HepG2 (cell line): ENCODE results near the gene LLGL2. TPM values are rescaled to one million over a fixed set of nuclear protein-coding genes. Genes with fewer than 3 reads are reported as not detected.

Experiments used
- CAMTA2 ChIP-seq: sonication (generic); formaldehyde crosslinking; IDR thresholded peaks from 2 replicates; pipeline ENCODE4 v1.4.0; 2020; ENCODE audit warnings: mild to moderate bottlenecking, missing genetic modification reagents, borderline replicate concordance
- DMAP1 ChIP-seq: IDR thresholded peaks from 2 replicates; pipeline ENCODE4 v1.6.1; 2016
- ISL2 ChIP-seq: sonication (generic); formaldehyde crosslinking; IDR thresholded peaks from 2 replicates; pipeline ENCODE4 v1.5.0; 2020; ENCODE audit warnings: missing genetic modification reagents
- NFYB ChIP-seq: sonication (generic); formaldehyde crosslinking; IDR thresholded peaks from 2 replicates; pipeline ENCODE4 v1.4.0; 2020; ENCODE audit warnings: missing genetic modification reagents
- NFYC ChIP-seq: IDR thresholded peaks from 2 replicates; pipeline ENCODE4 v1.6.1; 2016; ENCODE audit warnings: missing genetic modification reagents, missing compliant biosample characterization
- ONECUT2 ChIP-seq: sonication (generic); formaldehyde crosslinking; IDR thresholded peaks from 2 replicates; pipeline ENCODE4 v1.4.0; 2020; ENCODE audit warnings: missing genetic modification reagents
- REST ChIP-seq, 2 experiments: IDR thresholded peaks; 2 replicates each; pipeline ENCODE4 v1.6.1; 2011 to 2012; ENCODE audit warnings: low read length in 2 of 2, borderline replicate concordance in 1 of 2, low read depth in 1 of 2, mild to moderate bottlenecking in 1 of 2, moderate library complexity in 1 of 2
- SMC3 ChIP-seq: IDR thresholded peaks from 2 replicates; pipeline ENCODE4 v1.6.1; 2011; ENCODE audit warnings: low read length, improper control_type of control experiment
- SSRP1 ChIP-seq: IDR thresholded peaks from 2 replicates; pipeline ENCODE4 v1.6.1; 2016; ENCODE audit warnings: control low read depth
- TEAD2 ChIP-seq: sonication (generic); formaldehyde crosslinking; IDR thresholded peaks from 2 replicates; pipeline ENCODE4 v1.9.0; 2021; ENCODE audit warnings: missing genetic modification reagents
- TFDP1 ChIP-seq: IDR thresholded peaks from 2 replicates; pipeline ENCODE4 v1.6.1; 2016; ENCODE audit warnings: missing compliant biosample characterization, missing genetic modification reagents, borderline replicate concordance
- ZNF10 ChIP-seq: sonication (generic); formaldehyde crosslinking; IDR thresholded peaks from 2 replicates; pipeline ENCODE4 v1.4.0; 2020; ENCODE audit warnings: mild to moderate bottlenecking, low read depth, missing genetic modification reagents, borderline replicate concordance
- ZNF468 ChIP-seq: sonication (generic); formaldehyde crosslinking; IDR thresholded peaks from 2 replicates; pipeline ENCODE4 v1.8.0; 2022; ENCODE audit warnings: mild to moderate bottlenecking, moderate library complexity, missing genetic modification reagents
- ZNF501 ChIP-seq: sonication (generic); formaldehyde crosslinking; IDR thresholded peaks from 2 replicates; pipeline ENCODE4 v1.5.1; 2020; ENCODE audit warnings: mild to moderate bottlenecking, moderate library complexity, missing genetic modification reagents
- ZNF562 ChIP-seq: sonication (generic); formaldehyde crosslinking; IDR thresholded peaks from 2 replicates; pipeline ENCODE4 v1.8.0; 2022; ENCODE audit warnings: missing genetic modification reagents, borderline replicate concordance
- ZNF572 ChIP-seq: sonication (generic); formaldehyde crosslinking; IDR thresholded peaks from 2 replicates; pipeline ENCODE4 v1.5.1; 2020; ENCODE audit warnings: mild to moderate bottlenecking, missing genetic modification reagents
- ZNF660 ChIP-seq: sonication (generic); formaldehyde crosslinking; IDR thresholded peaks from 2 replicates; pipeline ENCODE4 v1.5.1; 2020; ENCODE audit warnings: mild to moderate bottlenecking, low read depth, missing genetic modification reagents, borderline replicate concordance
- ZNF766 ChIP-seq: sonication (generic); formaldehyde crosslinking; IDR thresholded peaks from 2 replicates; pipeline ENCODE4 v1.5.0; 2020; ENCODE audit warnings: missing genetic modification reagents, borderline replicate concordance
- ZSCAN25 ChIP-seq: sonication (generic); formaldehyde crosslinking; IDR thresholded peaks from 2 replicates; pipeline ENCODE4 v1.8.0; 2022; ENCODE audit warnings: mild to moderate bottlenecking, missing genetic modification reagents
- polyA plus RNA-seq, 8 experiments: library from polyadenylated mRNA; depleted of rRNA in 3 of 8; stranded (reverse) in 7 of 8; unstranded in 1 of 8; fragments of >200 nt; fragmentation: Illumina TruSeq in 4 of 8; extraction: Trizol in 4 of 8; gene quantifications; 2 replicates each; pipeline versions ENCODE4 v1.2.1 to v1.2.3, GENCODE V29; 2011 to 2016; ENCODE audit warnings: low read depth in 4 of 8, missing spikeins in 1 of 8, mixed read lengths in 1 of 8; ENCODE audit not compliant: insufficient read depth in 1 of 8
- total RNA-seq, 5 experiments: library from RNA; depleted of rRNA; stranded (reverse); fragments of >200 nt; fragmentation: Illumina TruSeq; extraction: Trizol; gene quantifications; 2 replicates each; pipeline ENCODE4 v1.2.3, GENCODE V29; 2016; ENCODE audit warnings: low read depth in 1 of 5
- TF ChIP-seq, protein P1 (sequence below): IDR thresholded peaks from 2 replicates; pipeline ENCODE4 v1.4.0; 2020; ENCODE audit warnings: mild to moderate bottlenecking, missing genetic modification reagents
- TF ChIP-seq, protein P2 (sequence below): sonication (generic); formaldehyde crosslinking; IDR thresholded peaks from 2 replicates; pipeline ENCODE4 v1.8.1; 2023; ENCODE audit warnings: mild to moderate bottlenecking, missing genetic modification reagents

The LLGL2 gene
- total and polyA plus RNA-seq, 2 of the 13 experiments (the other 11 are each of a cell fraction or from before 2014, with no cell fraction given), result 83.0 to 86.7 TPM

DNA sequence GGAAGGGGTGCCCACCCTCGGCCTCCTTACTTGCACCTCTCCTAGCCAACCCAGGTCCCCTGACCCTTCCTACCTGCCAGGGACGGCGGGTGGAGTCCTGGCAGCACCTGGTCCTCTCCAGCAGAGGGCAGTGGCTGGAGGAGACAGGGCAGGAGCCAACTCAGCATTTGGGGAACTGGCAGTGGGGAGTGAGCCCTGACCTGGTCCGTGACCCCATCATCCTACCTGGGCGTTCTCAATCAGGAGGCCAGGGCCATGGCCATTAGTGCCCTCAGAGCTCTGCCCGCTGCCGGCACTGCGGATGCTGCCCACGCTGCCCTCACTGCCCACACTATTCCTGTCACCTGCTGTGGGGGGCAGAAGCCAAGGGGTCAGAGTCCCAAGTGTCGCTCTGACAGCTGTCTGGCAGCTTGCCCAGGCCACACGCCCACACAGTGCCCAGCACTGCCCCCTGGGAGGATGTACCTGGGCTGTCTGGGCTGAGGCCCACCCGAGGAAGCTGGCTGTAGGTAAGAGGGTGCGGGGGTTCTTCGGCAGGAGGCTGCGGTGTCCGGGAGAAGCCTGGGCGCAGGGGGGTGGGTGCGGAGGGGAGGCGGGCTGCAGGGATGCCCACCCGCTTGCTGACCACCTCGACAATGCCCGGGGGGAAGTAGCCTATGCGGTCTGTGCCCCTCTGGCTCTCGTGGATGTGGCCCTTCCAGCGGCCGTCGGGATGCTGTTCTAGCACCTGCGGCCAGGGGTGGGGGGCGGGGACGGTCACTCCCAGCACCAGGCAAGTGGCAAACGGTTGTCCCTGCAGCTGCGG, 20.9 kb upstream of the LLGL2 start (continued):
- TF ChIP-seq, protein P1, sequence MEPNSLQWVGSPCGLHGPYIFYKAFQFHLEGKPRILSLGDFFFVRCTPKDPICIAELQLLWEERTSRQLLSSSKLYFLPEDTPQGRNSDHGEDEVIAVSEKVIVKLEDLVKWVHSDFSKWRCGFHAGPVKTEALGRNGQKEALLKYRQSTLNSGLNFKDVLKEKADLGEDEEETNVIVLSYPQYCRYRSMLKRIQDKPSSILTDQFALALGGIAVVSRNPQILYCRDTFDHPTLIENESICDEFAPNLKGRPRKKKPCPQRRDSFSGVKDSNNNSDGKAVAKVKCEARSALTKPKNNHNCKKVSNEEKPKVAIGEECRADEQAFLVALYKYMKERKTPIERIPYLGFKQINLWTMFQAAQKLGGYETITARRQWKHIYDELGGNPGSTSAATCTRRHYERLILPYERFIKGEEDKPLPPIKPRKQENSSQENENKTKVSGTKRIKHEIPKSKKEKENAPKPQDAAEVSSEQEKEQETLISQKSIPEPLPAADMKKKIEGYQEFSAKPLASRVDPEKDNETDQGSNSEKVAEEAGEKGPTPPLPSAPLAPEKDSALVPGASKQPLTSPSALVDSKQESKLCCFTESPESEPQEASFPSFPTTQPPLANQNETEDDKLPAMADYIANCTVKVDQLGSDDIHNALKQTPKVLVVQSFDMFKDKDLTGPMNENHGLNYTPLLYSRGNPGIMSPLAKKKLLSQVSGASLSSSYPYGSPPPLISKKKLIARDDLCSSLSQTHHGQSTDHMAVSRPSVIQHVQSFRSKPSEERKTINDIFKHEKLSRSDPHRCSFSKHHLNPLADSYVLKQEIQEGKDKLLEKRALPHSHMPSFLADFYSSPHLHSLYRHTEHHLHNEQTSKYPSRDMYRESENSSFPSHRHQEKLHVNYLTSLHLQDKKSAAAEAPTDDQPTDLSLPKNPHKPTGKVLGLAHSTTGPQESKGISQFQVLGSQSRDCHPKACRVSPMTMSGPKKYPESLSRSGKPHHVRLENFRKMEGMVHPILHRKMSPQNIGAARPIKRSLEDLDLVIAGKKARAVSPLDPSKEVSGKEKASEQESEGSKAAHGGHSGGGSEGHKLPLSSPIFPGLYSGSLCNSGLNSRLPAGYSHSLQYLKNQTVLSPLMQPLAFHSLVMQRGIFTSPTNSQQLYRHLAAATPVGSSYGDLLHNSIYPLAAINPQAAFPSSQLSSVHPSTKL (CRISPR knock-in tag), result peak; percentile 29; the same call in 1 of the 2 replicates
- TF ChIP-seq, protein P2, sequence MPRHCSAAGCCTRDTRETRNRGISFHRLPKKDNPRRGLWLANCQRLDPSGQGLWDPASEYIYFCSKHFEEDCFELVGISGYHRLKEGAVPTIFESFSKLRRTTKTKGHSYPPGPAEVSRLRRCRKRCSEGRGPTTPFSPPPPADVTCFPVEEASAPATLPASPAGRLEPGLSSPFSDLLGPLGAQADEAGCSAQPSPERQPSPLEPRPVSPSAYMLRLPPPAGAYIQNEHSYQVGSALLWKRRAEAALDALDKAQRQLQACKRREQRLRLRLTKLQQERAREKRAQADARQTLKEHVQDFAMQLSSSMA (CRISPR knock-in tag), result no peak
- TF ChIP-seq REST (IDR thresholded peaks at IDR 0.05; ENCODE audit: borderline replicate concordance in 1 of 2, low read depth in 1 of 2, low read length in 2 of 2) (no peak), NFYC (CRISPR knock-in tag) (no peak), TEAD2 (CRISPR knock-in tag) (no peak), ISL2 (CRISPR knock-in tag) (peak; percentile 21; the same call in 1 of the 2 replicates), ZNF660 (CRISPR knock-in tag) (no peak), TFDP1 (CRISPR knock-in tag) (no peak), CAMTA2 (CRISPR knock-in tag) (no peak), ZNF562 (CRISPR knock-in tag) (no peak), ONECUT2 (no peak), ZNF501 (CRISPR knock-in tag) (no peak), SSRP1 (CRISPR knock-in tag) (0 out of 2 replicates have a peak, but pooled peaks have one; percentile 58), ZNF468 (no peak), NFYB (CRISPR knock-in tag) (no peak), ZNF10 (CRISPR knock-in tag) (no peak), ZNF766 (CRISPR knock-in tag) (no peak), ZSCAN25 (no peak), DMAP1 (CRISPR knock-in tag) (no peak), ZNF572 (no peak), SMC3 (peak; percentile 56; the same call in 1 of the 2 replicates)
